Thyroid gland (tissue), 4 donors: ENCODE measurements around the gene PNKD. TPM values are rescaled to one million over a fixed set of nuclear protein-coding genes. Genes with fewer than 3 reads are reported as not detected.

Experiments
- DNase-seq, 2 donors: peaks; one replicate each; pipeline ENCODE4 v3.0.0-alpha.2; 2019
- H3K27ac ChIP-seq, 3 donors: fragments of 200-600 bp; sonication (generic); 1 replicate in 2 of 3; 2 replicates in 1 of 3; pipeline ENCODE4 v1.5.1; 2016 to 2019; ENCODE audit warnings: mild to moderate bottlenecking in 1 of 3, moderate library complexity in 1 of 3
- H3K27me3 ChIP-seq: fragments of 200-600 bp; sonication (generic); one replicate; pipeline ENCODE4 v1.5.1; 2019
- H3K36me3 ChIP-seq, 2 donors: fragments of 200-600 bp; sonication (generic); one replicate each; pipeline ENCODE4 v1.5.1; 2016 to 2019
- H3K4me1 ChIP-seq, 2 donors: fragments of 200-600 bp; sonication (generic); one replicate each; pipeline ENCODE4 v1.5.1; 2017 to 2019
- H3K4me3 ChIP-seq, 3 donors: fragments of 200-600 bp; sonication (generic); replicated peaks in 1 of 3; 1 replicate in 2 of 3; 2 replicates in 1 of 3; pipeline ENCODE4 v1.5.1; 2016; ENCODE audit warnings: mild to moderate bottlenecking in 1 of 3
- H3K9me3 ChIP-seq: fragments of 200-600 bp; sonication (generic); one replicate; pipeline ENCODE4 v1.5.1; 2017
- POLR2A ChIP-seq, 2 donors: fragments of 450-650 bp; IDR thresholded peaks; one replicate each; pipeline ENCODE4 v1.6.1; 2017; ENCODE audit warnings: antibody characterized with exemption in 2 of 2, mild to moderate bottlenecking in 2 of 2, moderate library complexity in 1 of 2
- WGBS, 2 donors: methylation state at CpG; one replicate each; pipeline ENCODE4 v1.1.5; 2017; 5-methylcytosine and 5-hydroxymethylcytosine counted together
- intact Hi-C: fragments of 100-400 bp; cut with DNase I; formaldehyde crosslinking; loops from one replicate; pipeline ENCODE4 v1.15.1; 2023
- total RNA-seq, 4 donors: library from RNA; depleted of rRNA; stranded (reverse); fragments of >200 nt; gene quantifications; one replicate each; pipeline ENCODE4 v1.2.3, GENCODE V29; 2016
- TF ChIP-seq, protein P1 (sequence below), 6 experiments: fragments of 200-600 bp in 3 of 6; fragments of 450-650 bp in 3 of 6; sonication (generic) in 3 of 6; IDR thresholded peaks; one replicate each; pipeline ENCODE4 v1.5.1; 2016 to 2019; ENCODE audit warnings: antibody characterized with exemption in 6 of 6, mild to moderate bottlenecking in 2 of 6, inconsistent platforms in 1 of 6, moderate library complexity in 1 of 6

The PNKD gene
- total RNA-seq, 4 donors from 2014 or later: 57.0 to 110 (median 81.8) TPM

- H3K27me3 ChIP-seq: no peaks in the 10 kb centered on the region
- no peak within 1 kb of the TSS for H3K4me3 ChIP-seq
- intact Hi-C loops: no loop called here
- H3K27ac ChIP-seq: peak within 1 kb of the TSS; percentile 41 to 81 (median 45)
- H3K9me3 ChIP-seq: no peaks in the 10 kb centered on the region
- no peaks in the 10 kb centered on the region for H3K36me3 ChIP-seq
- WGBS, 2 donors: 37 to 48% methylated on average over 13 of the region's 13 CpGs
- DNase-seq: peak; percentile 96 to 98
- TF ChIP-seq POLR2A (IDR thresholded peaks at IDR 0.05): peak in 1 of 2 donors; percentile 26
- TF ChIP-seq, protein P1, sequence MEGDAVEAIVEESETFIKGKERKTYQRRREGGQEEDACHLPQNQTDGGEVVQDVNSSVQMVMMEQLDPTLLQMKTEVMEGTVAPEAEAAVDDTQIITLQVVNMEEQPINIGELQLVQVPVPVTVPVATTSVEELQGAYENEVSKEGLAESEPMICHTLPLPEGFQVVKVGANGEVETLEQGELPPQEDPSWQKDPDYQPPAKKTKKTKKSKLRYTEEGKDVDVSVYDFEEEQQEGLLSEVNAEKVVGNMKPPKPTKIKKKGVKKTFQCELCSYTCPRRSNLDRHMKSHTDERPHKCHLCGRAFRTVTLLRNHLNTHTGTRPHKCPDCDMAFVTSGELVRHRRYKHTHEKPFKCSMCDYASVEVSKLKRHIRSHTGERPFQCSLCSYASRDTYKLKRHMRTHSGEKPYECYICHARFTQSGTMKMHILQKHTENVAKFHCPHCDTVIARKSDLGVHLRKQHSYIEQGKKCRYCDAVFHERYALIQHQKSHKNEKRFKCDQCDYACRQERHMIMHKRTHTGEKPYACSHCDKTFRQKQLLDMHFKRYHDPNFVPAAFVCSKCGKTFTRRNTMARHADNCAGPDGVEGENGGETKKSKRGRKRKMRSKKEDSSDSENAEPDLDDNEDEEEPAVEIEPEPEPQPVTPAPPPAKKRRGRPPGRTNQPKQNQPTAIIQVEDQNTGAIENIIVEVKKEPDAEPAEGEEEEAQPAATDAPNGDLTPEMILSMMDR (IDR thresholded peaks at IDR 0.05): peak in 1 of 6 experiments; percentile 26
- H3K4me1 ChIP-seq: peaks cover 14 to 25% of the 10 kb centered on the region in 2 donors
Measured at GRCh38 chr2:218381916-218382366, 111.6 kb downstream of the PNKD start, which contains the start of gene SLC11A1. Gene SLC11A1 (plus strand): TSS chr2:218382273. CDS start chr2:218382369, 96 bp downstream.

- Histone ChIP-seq H3K27ac (peak overlapping the region; percentile 41 to 81 (median 45)), H3K27me3 (no peaks in the 10 kb centered on the region), H3K4me3 (no peak overlapping the region), H3K4me1 (peaks cover 14 to 33% of the 10 kb centered on the region in 2 donors), H3K9me3 (no peaks in the 10 kb centered on the region), H3K36me3 (no peaks in the 10 kb centered on the region)
- TF ChIP-seq POLR2A (IDR thresholded peaks at IDR 0.05): no peak
- TF ChIP-seq, protein P1 (IDR thresholded peaks at IDR 0.05): no peak
- WGBS, 2 donors: 94 to 95% methylated on average over 3 to 6 of the region's 6 CpGs
- intact Hi-C loops: no loop called here
- DNase-seq: no peak
Measured at GRCh38 chr2:218382785-218383184, 112.5 kb downstream of the PNKD start.

GRCh38 chr2:218383892-218384519, 113.7 kb downstream of the PNKD start:
- H3K4me1 ChIP-seq: peaks cover 14 to 36% of the 10 kb centered on the region in 2 donors
- no peaks in the 10 kb centered on the region for H3K27me3 ChIP-seq
- intact Hi-C loops: no loop called here
- TF ChIP-seq POLR2A (IDR thresholded peaks at IDR 0.05): no peak
- TF ChIP-seq, protein P1 (IDR thresholded peaks at IDR 0.05): no peak
- DNase-seq: no peak
- no peak overlapping the region for H3K4me3 ChIP-seq
- WGBS, 2 donors: 89 to 97% methylated on average over 5 to 10 of the region's 10 CpGs
- no peaks in the 10 kb centered on the region for H3K36me3 ChIP-seq
- no peaks in the 10 kb centered on the region for H3K9me3 ChIP-seq
- peak overlapping the region in 1 of 3 donors; percentile 17 for H3K27ac ChIP-seq

DNA sequence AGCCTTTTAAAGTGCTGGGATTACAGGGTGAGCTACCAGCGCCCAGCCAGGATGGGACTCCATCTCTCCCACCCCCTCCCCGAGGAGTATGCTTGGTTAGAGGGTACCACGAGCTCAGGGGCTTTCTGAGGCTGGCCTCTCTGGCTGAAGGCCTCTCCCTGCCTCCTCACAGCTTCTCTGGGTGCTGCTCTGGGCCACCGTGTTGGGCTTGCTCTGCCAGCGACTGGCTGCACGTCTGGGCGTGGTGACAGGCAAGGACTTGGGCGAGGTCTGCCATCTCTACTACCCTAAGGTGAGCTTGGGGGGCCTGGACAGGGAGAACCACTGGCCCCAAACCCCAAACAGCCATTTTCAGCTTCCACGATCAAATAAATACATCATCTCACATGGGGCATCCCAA, 114.7 kb downstream of the PNKD start:
- intact Hi-C loops: no loop called here
- WGBS, 2 donors: 89 to 90% methylated on average over 9 of the region's 9 CpGs
- Histone ChIP-seq H3K4me1 (peaks cover 10 to 30% of the 10 kb centered on the region in 2 donors), H3K4me3 (no peak overlapping the region), H3K27me3 (no peaks in the 10 kb centered on the region), H3K27ac (no peak overlapping the region), H3K9me3 (no peaks in the 10 kb centered on the region), H3K36me3 (no peaks in the 10 kb centered on the region)
- DNase-seq: no peak
- TF ChIP-seq, protein P1 (IDR thresholded peaks at IDR 0.05): no peak
- no peak for TF ChIP-seq POLR2A (IDR thresholded peaks at IDR 0.05)
